Trophoblast cell (in vitro differentiated cells and primary cell): ENCODE measurements around the gene SPDYC.

Experiments used
- DNase-seq, 2 donors: peaks; one replicate each; pipeline ENCODE4 v3.0.0-alpha.2; 2016
- H2AFZ ChIP-seq: 2 replicates; pipeline ENCODE4 v1.6.1; 2013; ENCODE audit warnings: low read length, moderate library complexity, mild to moderate bottlenecking; ENCODE audit not compliant: insufficient read depth, poor library complexity
- H2AK5ac ChIP-seq: 2 replicates; pipeline ENCODE4 v1.6.1; 2013; ENCODE audit warnings: mild to moderate bottlenecking, low read length
- H2BK120ac ChIP-seq: 2 replicates; pipeline ENCODE4 v1.6.1; 2013; ENCODE audit warnings: low read length, mild to moderate bottlenecking, moderate library complexity; ENCODE audit not compliant: insufficient read depth, poor library complexity
- H2BK12ac ChIP-seq: 2 replicates; pipeline ENCODE4 v1.6.1; 2013; ENCODE audit warnings: mild to moderate bottlenecking, low read length, moderate library complexity
- H2BK5ac ChIP-seq: 2 replicates; pipeline ENCODE4 v1.6.1; 2013; ENCODE audit warnings: low read length, low read depth, moderate library complexity, mild to moderate bottlenecking; ENCODE audit not compliant: poor library complexity
- H3K14ac ChIP-seq: 2 replicates; pipeline ENCODE4 v1.6.1; 2013; ENCODE audit warnings: mild to moderate bottlenecking, low read length
- H3K18ac ChIP-seq: 2 replicates; pipeline ENCODE4 v1.6.1; 2013; ENCODE audit warnings: mild to moderate bottlenecking, low read length
- H3K23ac ChIP-seq: 2 replicates; pipeline ENCODE4 v1.6.1; 2013; ENCODE audit warnings: low read length
- H3K27ac ChIP-seq: 2 replicates; pipeline ENCODE4 v1.5.1; 2013; ENCODE audit warnings: low read depth, mild to moderate bottlenecking, inconsistent platforms, low read length, moderate library complexity
- H3K27me3 ChIP-seq: 2 replicates; pipeline ENCODE4 v1.6.1; 2013; ENCODE audit warnings: inconsistent platforms, mild to moderate bottlenecking, low read length, moderate library complexity; ENCODE audit not compliant: insufficient read depth
- H3K36me3 ChIP-seq, 2 experiments: 1 replicate in 1 of 2; 2 replicates in 1 of 2; pipeline ENCODE4 v1.6.1; 2013; ENCODE audit warnings: low read length in 2 of 2, mild to moderate bottlenecking in 2 of 2, moderate library complexity in 1 of 2; ENCODE audit not compliant: insufficient read depth in 2 of 2, control insufficient read depth in 1 of 2
- H3K4ac ChIP-seq: 2 replicates; pipeline ENCODE4 v1.6.1; 2013; ENCODE audit warnings: low read depth, mild to moderate bottlenecking, low read length, moderate library complexity
- H3K4me1 ChIP-seq, 2 experiments: 1 replicate in 1 of 2; 2 replicates in 1 of 2; pipeline ENCODE4 v1.6.1; 2013; ENCODE audit warnings: low read length in 2 of 2, mild to moderate bottlenecking in 2 of 2, moderate library complexity in 1 of 2; ENCODE audit not compliant: insufficient read depth in 2 of 2, control insufficient read depth in 1 of 2
- H3K4me2 ChIP-seq: 2 replicates; pipeline ENCODE4 v1.6.1; 2013; ENCODE audit warnings: inconsistent platforms, mild to moderate bottlenecking, low read length, moderate library complexity
- H3K4me3 ChIP-seq: 2 replicates; pipeline ENCODE4 v1.5.1; 2013; ENCODE audit warnings: mild to moderate bottlenecking, low read depth, low read length, inconsistent platforms
- H3K79me1 ChIP-seq: one replicate; pipeline ENCODE4 v1.6.1; 2013; ENCODE audit warnings: low read length
- H3K79me2 ChIP-seq: 2 replicates; pipeline ENCODE4 v1.6.1; 2013; ENCODE audit warnings: low read length, mild to moderate bottlenecking; ENCODE audit not compliant: control insufficient read depth, insufficient read depth, poor library complexity
- H3K9ac ChIP-seq: 2 replicates; pipeline ENCODE4 v1.6.1; 2013; ENCODE audit warnings: mild to moderate bottlenecking, low read length
- H3K9me3 ChIP-seq: 2 replicates; pipeline ENCODE4 v1.6.1; 2013; ENCODE audit warnings: low read depth, mild to moderate bottlenecking, control low read depth, inconsistent platforms, low read length; ENCODE audit not compliant: insufficient read depth
- H4K12ac ChIP-seq: 2 replicates; pipeline ENCODE4 v1.6.1; 2013; ENCODE audit warnings: low read depth, mild to moderate bottlenecking, low read length, moderate library complexity
- H4K8ac ChIP-seq: 2 replicates; pipeline ENCODE4 v1.6.1; 2013; ENCODE audit warnings: low read depth, mild to moderate bottlenecking, low read length, moderate library complexity
- H4K91ac ChIP-seq: one replicate; pipeline ENCODE4 v1.6.1; 2013; ENCODE audit warnings: low read depth, mild to moderate bottlenecking, low read length, moderate library complexity
- WGBS: extraction: QIAGEN DNeasy Blood & Tissue Kit; methylation state at CpG from one replicate; pipeline ENCODE4 v1.1.7; 2013; ENCODE audit warnings: missing lambda C conversion rate; ENCODE audit not compliant: insufficient read length, insufficient coverage; ENCODE audit errors: extremely low coverage; 5-methylcytosine and 5-hydroxymethylcytosine counted together

The SPDYC gene

GRCh38 chr11:65206901-65207300 lies 36.9 kb downstream of the SPDYC start:
- Histone ChIP-seq H4K91ac (no peak overlapping the region), H3K27me3 (no peaks in the 10 kb centered on the region), H3K27ac (no peak overlapping the region), H2AFZ (no peak overlapping the region), H3K23ac (no peak overlapping the region), H3K79me1 (no peaks in the 10 kb centered on the region), H3K4me1 (no peaks in the 10 kb centered on the region), H3K14ac (no peak overlapping the region), H3K4me3 (no peak overlapping the region), H2BK5ac (no peak overlapping the region), H3K36me3 (peaks cover 69 to 76% of the 10 kb centered on the region in 2 experiments), H2BK120ac (no peak overlapping the region), H2AK5ac (no peak overlapping the region), H3K18ac (no peak overlapping the region), H4K12ac (no peak overlapping the region), H3K4ac (no peak overlapping the region), H4K8ac (no peak overlapping the region), H3K79me2 (no peaks in the 10 kb centered on the region), H2BK12ac (no peak overlapping the region), H3K9me3 (no peaks in the 10 kb centered on the region), H3K4me2 (no peak overlapping the region), H3K9ac (no peak overlapping the region)
- no CpG with 5 or more reads among the region's 7 CpGs for WGBS
- no peak for DNase-seq

GRCh38 chr11:65207918-65208784 lies 38.1 kb downstream of the SPDYC start:
- H3K79me1 ChIP-seq: no peaks in the 10 kb centered on the region
- no peak overlapping the region for H2AK5ac ChIP-seq
- H3K27ac ChIP-seq: no peak overlapping the region
- H3K79me2 ChIP-seq: no peaks in the 10 kb centered on the region
- H3K23ac ChIP-seq: no peak overlapping the region
- WGBS: no CpG with 5 or more reads among the region's 16 CpGs
- H3K4me3 ChIP-seq: no peak overlapping the region
- H3K4me1 ChIP-seq: peaks cover 0 to under 1% of the 10 kb centered on the region in 2 experiments
- H3K18ac ChIP-seq: no peak overlapping the region
- no peak overlapping the region for H4K12ac ChIP-seq
- peaks cover 1% of the 10 kb centered on the region for H3K9me3 ChIP-seq
- H4K8ac ChIP-seq: no peak overlapping the region
- DNase-seq: no peak
- H2BK12ac ChIP-seq: no peak overlapping the region
- no peak overlapping the region for H3K9ac ChIP-seq
- no peak overlapping the region for H2AFZ ChIP-seq
- no peak overlapping the region for H2BK120ac ChIP-seq
- no peak overlapping the region for H3K4me2 ChIP-seq
- no peaks in the 10 kb centered on the region for H3K27me3 ChIP-seq
- no peak overlapping the region for H2BK5ac ChIP-seq
- peaks cover 69 to 77% of the 10 kb centered on the region in 2 experiments for H3K36me3 ChIP-seq
- H3K14ac ChIP-seq: no peak overlapping the region
- H3K4ac ChIP-seq: no peak overlapping the region
- H4K91ac ChIP-seq: no peak overlapping the region

- H3K9ac ChIP-seq: no peak overlapping the region
- H3K14ac ChIP-seq: no peak overlapping the region
- H3K9me3 ChIP-seq: peaks cover 1% of the 10 kb centered on the region
- peaks cover 3 to 8% of the 10 kb centered on the region in 2 experiments for H3K4me1 ChIP-seq
- no peak overlapping the region for H4K8ac ChIP-seq
- H3K79me1 ChIP-seq: peaks cover 2% of the 10 kb centered on the region
- H3K18ac ChIP-seq: no peak overlapping the region
- no peak overlapping the region for H2AFZ ChIP-seq
- WGBS: no CpG with 5 or more reads among the region's 13 CpGs
- H4K12ac ChIP-seq: no peak overlapping the region
- H3K4me2 ChIP-seq: no peak overlapping the region
- H3K27me3 ChIP-seq: no peaks in the 10 kb centered on the region
- H3K27ac ChIP-seq: no peak overlapping the region
- no peak for DNase-seq
- no peak overlapping the region for H2BK5ac ChIP-seq
- no peak overlapping the region for H3K23ac ChIP-seq
- peaks cover 69 to 74% of the 10 kb centered on the region in 2 experiments for H3K36me3 ChIP-seq
- H4K91ac ChIP-seq: no peak overlapping the region
- no peak overlapping the region for H2BK12ac ChIP-seq
- H2BK120ac ChIP-seq: no peak overlapping the region
- H3K79me2 ChIP-seq: no peaks in the 10 kb centered on the region
- no peak overlapping the region for H3K4ac ChIP-seq
- no peak overlapping the region for H3K4me3 ChIP-seq
- H2AK5ac ChIP-seq: no peak overlapping the region
Measured at GRCh38 chr11:65208785-65209710, 39.0 kb downstream of the SPDYC start.

- H4K91ac ChIP-seq: no peak overlapping the region
- no peak overlapping the region for H3K4ac ChIP-seq
- H3K27me3 ChIP-seq: no peaks in the 10 kb centered on the region
- DNase-seq: peak; percentile 71 to 76
- no peak overlapping the region for H2AFZ ChIP-seq
- H3K4me2 ChIP-seq: no peak overlapping the region
- H3K79me2 ChIP-seq: no peaks in the 10 kb centered on the region
- H2AK5ac ChIP-seq: no peak overlapping the region
- no peak overlapping the region for H2BK120ac ChIP-seq
- H2BK12ac ChIP-seq: no peak overlapping the region
- H3K23ac ChIP-seq: no peak overlapping the region
- peaks cover 2% of the 10 kb centered on the region for H3K79me1 ChIP-seq
- H3K9ac ChIP-seq: no peak overlapping the region
- peaks cover 3 to 8% of the 10 kb centered on the region in 2 experiments for H3K4me1 ChIP-seq
- no peak overlapping the region for H3K27ac ChIP-seq
- no peak overlapping the region for H4K12ac ChIP-seq
- peaks cover 1% of the 10 kb centered on the region for H3K9me3 ChIP-seq
- no peak overlapping the region for H3K4me3 ChIP-seq
- H2BK5ac ChIP-seq: no peak overlapping the region
- no peak overlapping the region for H3K18ac ChIP-seq
- peaks cover 64 to 68% of the 10 kb centered on the region in 2 experiments for H3K36me3 ChIP-seq
- no CpG with 5 or more reads among the region's 20 CpGs for WGBS
- no peak overlapping the region for H3K14ac ChIP-seq
- no peak overlapping the region for H4K8ac ChIP-seq
Measured at GRCh38 chr11:65209711-65210360, 39.8 kb downstream of the SPDYC start.
